Adrenal gland (tissue), 5 donors: ENCODE measurements around the gene SYDE2.

Source experiments
- CTCF ChIP-seq, 6 experiments: fragments of 450-650 bp in 4 of 6; fragments of 200-600 bp in 2 of 6; sonication (generic) in 1 of 6; IDR thresholded peaks; 1 replicate in 5 of 6; 2 replicates in 1 of 6; pipeline versions ENCODE4 v1.5.1 to v1.8.0; 2016 to 2021; ENCODE audit warnings: antibody characterized with exemption in 6 of 6, mild to moderate bottlenecking in 2 of 6, moderate library complexity in 1 of 6
- POLR2A ChIP-seq, 2 donors: fragments of 450-650 bp; IDR thresholded peaks; one replicate each; pipeline ENCODE4 v1.6.1; 2017; ENCODE audit warnings: antibody characterized with exemption in 2 of 2, mild to moderate bottlenecking in 2 of 2, moderate library complexity in 1 of 2
- donor health status: DM: no; HTN: no; CAD: no.

DNA sequence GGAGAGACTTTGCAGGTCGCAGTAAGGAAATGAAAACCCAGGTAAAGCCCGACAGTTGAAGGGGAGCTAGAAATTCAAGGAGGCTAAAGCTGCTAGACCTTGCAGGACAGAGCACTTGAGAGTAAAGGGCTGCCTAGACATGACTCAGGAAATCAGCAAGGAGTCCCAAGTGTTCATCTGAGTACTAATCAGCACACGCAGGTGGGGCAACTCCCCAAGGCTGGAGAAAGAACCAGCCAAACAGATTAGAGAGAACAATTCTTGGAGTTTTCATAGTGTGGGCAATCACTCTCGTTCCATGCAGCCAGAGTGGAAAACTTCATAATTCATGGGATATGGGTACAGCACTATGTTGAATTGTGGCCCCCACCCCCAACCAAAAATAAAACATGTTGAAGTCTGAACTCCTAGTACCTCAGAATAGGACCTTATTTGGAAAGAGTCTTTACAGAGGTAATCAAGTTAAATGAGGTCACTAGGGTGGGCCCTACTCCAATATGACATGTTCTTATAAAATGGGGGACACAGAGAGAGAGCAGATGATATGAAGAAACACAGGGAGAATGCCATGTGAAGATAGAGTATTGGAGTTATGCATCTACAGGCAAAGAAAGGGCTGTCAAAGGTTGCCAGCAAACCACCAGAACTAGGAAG, 28.0 kb downstream of the SYDE2 start:
- TF ChIP-seq CTCF (IDR thresholded peaks at IDR 0.05): no peak
- TF ChIP-seq POLR2A (IDR thresholded peaks at IDR 0.05): no peak
